ENCODE data around the gene OR5H15.

- TF ChIP-seq CTCF (IDR thresholded peaks at IDR 0.05 in 8 of 11, conservative IDR thresholded peaks at IDR 0.05 in 3 of 11) (no peak), POLR2A (IDR thresholded peaks at IDR 0.05) (no peak), POLR2AphosphoS5 (IDR thresholded peaks at IDR 0.05) (no peak)
Measured at GRCh38 chr3:98130421-98130820, 36.1 kb upstream of the OR5H15 start, which contains the start of gene OR5H1.
